GM18868 (cell line): ENCODE measurements around the gene PLXDC2.

Experiments
- ATAC-seq: cut with Tn5 transposase; IDR thresholded peaks from one replicate; pipeline ENCODE4 v1.9.1; 2021; ENCODE audit warnings: mild to moderate bottlenecking, moderate library complexity; ENCODE audit not compliant: unreplicated experiment

The PLXDC2 gene

DNA sequence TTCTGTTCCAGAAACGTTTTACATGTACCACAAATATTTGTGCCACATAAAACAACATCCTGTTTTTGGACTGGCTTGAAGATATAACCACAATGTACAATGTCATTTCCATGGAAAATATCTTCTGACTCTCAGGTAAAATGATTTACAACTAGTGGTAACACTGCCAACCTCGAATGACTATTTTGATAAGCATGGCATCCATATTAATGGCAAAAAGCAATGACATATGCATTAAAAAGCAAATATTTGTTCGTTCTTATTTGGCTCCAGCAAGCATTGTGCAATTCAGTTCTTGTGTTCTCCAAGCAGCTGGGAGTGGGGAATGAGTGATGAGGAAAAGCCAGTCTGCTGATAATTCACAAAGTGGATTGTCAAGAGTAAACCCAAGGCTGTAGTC, 289.0 kb downstream of the PLXDC2 start:
- no peak for ATAC-seq

GRCh38 chr10:20105931-20106330, 289.7 kb downstream of the PLXDC2 start:
- no peak for ATAC-seq

- no peak for ATAC-seq
Observed at GRCh38 chr10:20108021-20108420, 291.8 kb downstream of the PLXDC2 start.

DNA sequence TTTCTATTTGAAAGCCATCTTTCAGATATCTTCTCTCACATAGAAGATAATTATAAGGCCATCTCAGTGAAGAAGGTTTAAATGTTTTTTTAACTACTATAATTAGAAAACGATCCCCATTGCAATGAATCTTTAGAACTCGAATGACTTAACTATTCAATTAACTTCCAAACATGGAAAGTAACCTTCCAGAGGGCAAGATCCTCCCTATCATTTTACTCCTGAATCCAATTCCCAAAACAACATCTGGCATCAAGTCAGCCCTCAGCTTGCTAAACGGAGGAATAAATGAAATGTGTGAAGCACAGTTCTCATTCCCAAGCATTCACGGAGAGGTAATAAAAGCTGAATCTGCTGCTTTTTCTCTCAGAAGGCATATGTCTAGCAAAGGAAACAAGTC, 293.4 kb downstream of the PLXDC2 start:
- no peak for ATAC-seq

GRCh38 chr10:20110125-20111100, 294.2 kb downstream of the PLXDC2 start:
- ATAC-seq, result no peak

DNA sequence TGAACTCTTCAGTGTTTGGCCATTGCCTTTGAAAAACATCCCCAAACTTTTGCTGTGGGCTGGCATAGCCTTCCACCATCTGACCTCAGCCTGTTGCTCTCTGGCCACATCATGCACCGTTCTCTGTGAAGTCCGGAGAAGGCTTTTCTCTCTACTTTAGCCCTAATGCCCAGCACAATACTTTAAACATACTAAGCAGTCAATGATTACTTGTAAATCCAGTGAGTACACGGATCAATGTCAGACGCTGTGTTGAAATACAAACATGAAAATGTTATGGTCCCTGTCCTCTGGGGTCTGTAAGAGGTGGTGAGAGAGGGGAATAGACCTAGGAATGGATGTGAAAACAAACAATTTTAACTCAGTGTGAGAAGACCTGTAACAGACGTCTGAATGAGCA, 297.9 kb downstream of the PLXDC2 start:
- no peak for ATAC-seq

- no peak for ATAC-seq
Observed at GRCh38 chr10:20115894-20116293, 299.7 kb downstream of the PLXDC2 start.

- no peak for ATAC-seq
Observed at GRCh38 chr10:20117471-20117870, 301.2 kb downstream of the PLXDC2 start.

- no peak for ATAC-seq
Observed at GRCh38 chr10:20118119-20118518, 301.9 kb downstream of the PLXDC2 start.

GRCh38 chr10:20128811-20129210, 312.6 kb downstream of the PLXDC2 start:
- no peak for ATAC-seq

DNA sequence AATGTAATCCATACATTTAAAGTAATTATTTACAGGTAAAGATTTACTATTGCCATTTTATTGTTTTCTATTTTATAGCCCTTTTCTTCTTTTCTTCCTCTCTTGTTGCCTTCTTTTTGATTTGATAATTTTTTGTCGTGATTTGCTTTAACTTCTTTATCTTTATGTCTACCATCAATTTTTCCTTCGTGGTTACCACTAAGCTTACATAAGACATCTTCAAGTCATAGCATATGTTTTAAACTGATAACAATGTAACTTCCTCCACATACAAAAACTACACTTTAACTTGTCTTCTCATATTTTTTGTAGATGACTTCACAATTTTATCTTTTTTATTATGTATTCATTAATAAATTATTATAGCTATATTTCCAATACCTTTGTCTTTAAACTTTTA, 316.6 kb downstream of the PLXDC2 start:
- ATAC-seq, result no peak

DNA sequence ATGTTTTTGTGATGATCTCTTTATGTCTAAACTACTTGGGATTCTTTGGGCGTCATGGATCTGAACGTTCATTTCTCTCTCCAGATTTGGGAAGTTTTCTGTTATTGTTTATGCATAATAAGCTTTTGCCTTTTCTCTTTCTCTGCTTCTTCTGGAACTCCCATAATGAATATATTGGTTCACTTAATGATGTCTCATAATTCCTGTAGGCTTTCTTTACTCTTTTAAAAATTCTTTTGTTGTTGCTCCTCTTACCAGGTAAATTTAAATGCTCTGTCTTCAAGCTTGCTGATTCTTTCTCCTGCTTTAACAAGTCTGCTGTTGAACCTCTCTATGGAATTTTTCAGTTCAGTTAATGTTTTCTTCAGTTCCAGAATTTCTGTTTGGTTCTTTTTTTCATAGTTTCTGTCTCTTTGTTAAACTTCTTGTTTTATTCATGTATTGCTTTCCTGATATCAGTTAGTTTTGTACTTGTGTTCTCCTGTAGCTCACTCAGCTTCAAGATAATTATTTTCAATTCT, 317.5 kb downstream of the PLXDC2 start:
- no peak for ATAC-seq

DNA sequence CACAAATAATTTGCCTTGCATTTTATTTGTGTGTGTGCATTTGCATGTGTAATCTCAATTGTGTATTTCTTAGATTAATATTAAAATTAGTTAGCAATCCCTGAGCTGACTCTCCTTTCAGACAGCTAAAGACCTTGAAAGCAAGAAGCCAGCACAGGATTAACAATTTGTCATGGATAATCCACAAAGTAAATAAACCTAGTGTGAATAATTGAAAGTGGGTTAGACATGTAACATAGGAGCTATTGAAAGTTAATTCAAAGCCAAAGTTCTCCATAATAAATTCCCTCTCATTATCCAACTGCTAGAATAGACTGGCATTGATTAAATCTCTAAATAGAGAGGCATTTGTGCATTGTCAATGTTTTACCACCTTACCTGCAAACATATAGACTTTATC, 326.1 kb downstream of the PLXDC2 start:
- ATAC-seq, result no peak

DNA sequence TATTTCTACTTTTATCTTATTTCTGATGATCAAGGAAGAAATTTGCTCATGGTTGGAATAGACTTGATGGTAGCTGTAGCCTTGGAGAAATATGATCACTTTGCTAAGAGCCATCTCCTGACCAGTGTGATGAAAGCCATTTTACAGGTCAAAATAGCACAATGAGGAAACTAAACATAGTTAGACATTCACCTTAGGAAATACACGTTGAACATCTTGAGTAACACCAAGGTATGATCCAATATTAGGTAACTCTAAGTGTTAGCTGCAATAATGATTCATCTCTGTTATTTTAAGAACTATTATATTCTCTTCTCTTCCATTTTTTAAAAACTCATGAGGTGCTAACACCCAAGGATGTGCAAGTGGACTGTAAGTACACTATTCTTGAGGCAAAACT, 328.0 kb downstream of the PLXDC2 start:
- ATAC-seq, result no peak

GRCh38 chr10:20146004-20146403, 329.8 kb downstream of the PLXDC2 start:
- no peak for ATAC-seq

DNA sequence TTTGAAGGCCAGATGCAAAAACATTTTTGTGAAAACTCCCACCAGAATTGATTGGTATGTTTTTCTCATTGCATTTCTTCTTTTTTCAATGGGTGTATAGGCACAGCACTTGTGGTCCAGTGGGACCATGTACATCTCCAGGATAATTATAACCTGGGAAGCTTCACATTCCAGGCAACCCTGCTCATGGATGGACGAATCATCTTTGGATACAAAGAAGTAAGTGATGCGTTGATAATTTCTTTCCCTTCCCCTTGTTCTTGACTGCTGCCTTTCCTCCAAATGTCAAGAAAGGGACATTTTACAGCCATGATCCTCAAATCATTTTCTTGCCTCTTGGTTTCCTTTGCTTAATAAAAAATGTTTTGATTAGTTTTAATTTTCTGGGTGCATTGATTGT, 331.5 kb downstream of the PLXDC2 start:
- ATAC-seq, result no peak

DNA sequence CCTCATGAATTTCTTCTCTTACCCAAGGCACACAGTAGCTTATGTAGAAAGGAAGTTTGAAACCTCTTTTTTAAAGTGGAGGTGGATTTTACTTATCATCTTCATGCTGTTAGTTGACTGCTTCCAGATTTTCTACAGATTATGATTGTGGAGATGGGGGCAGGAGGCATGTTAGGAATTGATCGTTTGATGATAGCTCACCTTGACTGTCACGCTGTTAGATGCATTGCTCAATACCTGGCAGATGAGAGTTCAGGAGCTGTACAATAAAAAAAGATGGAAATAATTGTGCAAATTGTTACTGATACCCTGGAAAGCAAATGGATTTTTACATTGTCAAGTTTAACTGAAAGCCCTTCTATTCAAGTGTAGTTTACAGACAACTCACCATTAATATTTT, 340.3 kb downstream of the PLXDC2 start:
- ATAC-seq, result no peak

GRCh38 chr10:20157314-20157713, 341.1 kb downstream of the PLXDC2 start:
- ATAC-seq, result no peak

DNA sequence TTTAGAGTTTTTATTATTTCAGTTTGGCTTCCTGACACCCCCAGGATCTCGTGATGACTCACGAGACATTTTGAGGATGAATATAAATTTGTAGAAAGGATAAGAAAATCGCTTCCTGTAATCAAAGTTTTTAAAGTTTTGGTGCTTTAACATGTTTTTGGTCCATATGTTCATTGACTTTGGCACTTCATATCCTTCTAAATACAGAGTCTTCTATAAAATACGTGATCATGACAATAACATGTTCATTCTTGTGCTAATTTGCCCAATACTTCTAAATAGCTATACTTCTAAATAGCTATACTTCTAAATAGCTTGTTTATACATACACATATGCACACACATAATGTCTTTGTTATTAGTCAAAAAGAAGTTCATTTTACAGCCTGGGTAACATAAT, 341.9 kb downstream of the PLXDC2 start:
- no peak for ATAC-seq

DNA sequence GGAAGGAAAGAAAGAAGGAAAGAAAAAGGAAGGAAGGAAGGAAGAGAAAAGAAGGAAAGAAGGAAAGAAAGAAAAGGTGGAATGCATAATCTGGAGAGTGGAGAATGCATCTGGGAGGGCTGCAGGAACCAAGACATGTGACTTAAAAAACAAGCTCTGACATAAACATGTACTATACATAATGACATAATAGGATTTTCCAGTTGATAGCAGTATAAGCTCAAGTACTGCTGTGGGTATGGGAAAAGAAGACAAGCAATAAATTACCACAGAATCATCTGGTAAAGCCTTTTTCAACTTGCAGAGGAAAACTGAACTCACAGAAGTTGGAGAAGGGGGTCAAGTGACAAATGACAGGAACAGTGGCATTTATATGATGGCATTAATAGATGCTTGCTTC, 345.9 kb downstream of the PLXDC2 start:
- no peak for ATAC-seq

- no peak for ATAC-seq
Observed at GRCh38 chr10:20166096-20166675, 350.0 kb downstream of the PLXDC2 start.

- no peak for ATAC-seq
Observed at GRCh38 chr10:20170661-20171060, 354.4 kb downstream of the PLXDC2 start.
